ENCODE data around the gene UBXN10.

The UBXN10 gene

GRCh38 chr1:20147846-20148570 is 37.9 kb upstream of the UBXN10 start:
- Histone ChIP-seq H3K9me2 (replicated peaks; ENCODE audit: insufficient read depth, low read length) (no peaks in the 10 kb centered on the region), H3K4me3 (ENCODE audit: low read length) (no peak overlapping the region), H3K9me3 (replicated peaks; ENCODE audit: insufficient read depth, low read length) (no peaks in the 10 kb centered on the region), H3K36me3 (replicated peaks; ENCODE audit: insufficient read depth, low read length) (no peaks in the 10 kb centered on the region), H3K27me3 (replicated peaks; ENCODE audit: insufficient read depth, low read length) (peaks cover 25% of the 10 kb centered on the region), H3F3A (ENCODE audit: insufficient read depth, low read length) (no peaks in the 10 kb centered on the region), H3K4me1 (ENCODE audit: low read length) (no peaks in the 10 kb centered on the region), H3K79me2 (ENCODE audit: low read length) (no peaks in the 10 kb centered on the region), H3K27ac (ENCODE audit: low read length) (no peak overlapping the region), H2AFZ (ENCODE audit: low read length) (no peak overlapping the region), H3K9ac (ENCODE audit: low read length) (no peak overlapping the region), H4K20me1 (ENCODE audit: insufficient read depth, low read length) (no peaks in the 10 kb centered on the region), H3K4me2 (ENCODE audit: low read depth, low read length) (no peak overlapping the region)
- TF ChIP-seq, protein P1, sequence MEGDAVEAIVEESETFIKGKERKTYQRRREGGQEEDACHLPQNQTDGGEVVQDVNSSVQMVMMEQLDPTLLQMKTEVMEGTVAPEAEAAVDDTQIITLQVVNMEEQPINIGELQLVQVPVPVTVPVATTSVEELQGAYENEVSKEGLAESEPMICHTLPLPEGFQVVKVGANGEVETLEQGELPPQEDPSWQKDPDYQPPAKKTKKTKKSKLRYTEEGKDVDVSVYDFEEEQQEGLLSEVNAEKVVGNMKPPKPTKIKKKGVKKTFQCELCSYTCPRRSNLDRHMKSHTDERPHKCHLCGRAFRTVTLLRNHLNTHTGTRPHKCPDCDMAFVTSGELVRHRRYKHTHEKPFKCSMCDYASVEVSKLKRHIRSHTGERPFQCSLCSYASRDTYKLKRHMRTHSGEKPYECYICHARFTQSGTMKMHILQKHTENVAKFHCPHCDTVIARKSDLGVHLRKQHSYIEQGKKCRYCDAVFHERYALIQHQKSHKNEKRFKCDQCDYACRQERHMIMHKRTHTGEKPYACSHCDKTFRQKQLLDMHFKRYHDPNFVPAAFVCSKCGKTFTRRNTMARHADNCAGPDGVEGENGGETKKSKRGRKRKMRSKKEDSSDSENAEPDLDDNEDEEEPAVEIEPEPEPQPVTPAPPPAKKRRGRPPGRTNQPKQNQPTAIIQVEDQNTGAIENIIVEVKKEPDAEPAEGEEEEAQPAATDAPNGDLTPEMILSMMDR (IDR thresholded peaks at IDR 0.05; ENCODE audit: low read length) = no peak
- TF ChIP-seq EZH2phosphoT487 (IDR thresholded peaks at IDR 0.05; ENCODE audit: low read length) (no peak), EZH2 (optimal IDR thresholded peaks at IDR 0.05; ENCODE audit: low read depth, low read length) (no peak)
- DNase-seq = no peak

DNA sequence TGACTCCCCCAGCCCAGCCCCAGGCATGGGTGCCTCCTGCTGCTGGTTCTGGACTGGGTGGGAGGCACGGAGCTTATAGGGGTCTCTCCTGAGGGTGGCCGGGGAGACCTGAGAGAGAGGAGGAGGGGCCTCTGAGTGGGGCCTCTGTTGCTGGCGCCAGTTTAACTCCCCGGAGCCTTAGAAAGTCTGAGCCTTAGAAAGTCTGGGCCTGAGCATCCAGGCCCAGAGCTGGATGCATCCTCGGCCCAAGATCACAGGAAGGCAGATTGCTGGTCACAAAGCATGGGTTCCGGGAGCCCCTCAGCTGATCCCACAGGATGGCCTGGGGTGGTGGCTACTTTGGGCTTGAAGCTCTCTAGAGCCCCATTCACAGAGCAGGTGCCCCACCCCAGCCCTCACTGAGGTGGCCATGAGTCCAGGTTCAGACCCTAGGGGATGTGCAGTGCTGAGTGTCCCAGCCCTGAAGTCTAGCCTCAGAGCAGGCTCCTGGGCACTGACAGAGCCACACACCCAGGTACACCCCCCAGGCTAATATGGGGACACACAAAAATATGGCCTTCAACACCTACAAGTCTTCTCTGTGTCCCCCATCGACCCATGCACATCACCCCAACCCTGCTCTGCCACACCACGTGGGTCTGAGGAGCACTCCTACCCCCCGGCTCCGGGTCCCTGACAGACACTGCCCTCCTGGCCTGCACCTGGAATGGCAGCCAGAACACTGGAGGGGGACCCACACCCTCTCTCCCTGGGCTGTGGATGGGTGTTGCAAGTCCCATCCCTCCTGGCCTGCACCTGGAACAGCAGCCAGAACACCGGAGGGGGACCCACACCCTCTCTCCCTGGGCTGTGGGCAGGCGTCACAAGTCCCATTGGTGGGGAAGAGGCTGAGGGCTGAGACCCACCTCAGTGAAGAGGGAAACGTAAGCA is 37.1 kb upstream of the UBXN10 start:
- H3K9me2 ChIP-seq (replicated peaks; ENCODE audit: insufficient read depth, low read length) = no peaks in the 10 kb centered on the region
- TF ChIP-seq, protein P1 (IDR thresholded peaks at IDR 0.05; ENCODE audit: low read length) = no peak
- TF ChIP-seq EZH2phosphoT487 (IDR thresholded peaks at IDR 0.05; ENCODE audit: low read length) (no peak), EZH2 (optimal IDR thresholded peaks at IDR 0.05; ENCODE audit: low read depth, low read length) (no peak)
- H3K4me2 ChIP-seq (ENCODE audit: low read depth, low read length) = no peak overlapping the region
- H3K36me3 ChIP-seq (replicated peaks; ENCODE audit: insufficient read depth, low read length) = no peaks in the 10 kb centered on the region
- no peaks in the 10 kb centered on the region for H3K4me1 ChIP-seq (ENCODE audit: low read length)
- H3F3A ChIP-seq (ENCODE audit: insufficient read depth, low read length) = no peaks in the 10 kb centered on the region
- no peak overlapping the region for H3K9ac ChIP-seq (ENCODE audit: low read length)
- no peak overlapping the region for H3K4me3 ChIP-seq (ENCODE audit: low read length)
- H3K27me3 ChIP-seq (replicated peaks; ENCODE audit: insufficient read depth, low read length) = peaks cover 21% of the 10 kb centered on the region
- H3K27ac ChIP-seq (ENCODE audit: low read length) = no peak overlapping the region
- no peaks in the 10 kb centered on the region for H3K9me3 ChIP-seq (replicated peaks; ENCODE audit: insufficient read depth, low read length)
- H4K20me1 ChIP-seq (ENCODE audit: insufficient read depth, low read length) = no peaks in the 10 kb centered on the region
- DNase-seq = no peak
- no peaks in the 10 kb centered on the region for H3K79me2 ChIP-seq (ENCODE audit: low read length)
- no peak overlapping the region for H2AFZ ChIP-seq (ENCODE audit: low read length)

GRCh38 chr1:20149601-20150325 is 36.1 kb upstream of the UBXN10 start:
- no peak overlapping the region for H3K4me3 ChIP-seq (ENCODE audit: low read length)
- H3K9me3 ChIP-seq (replicated peaks; ENCODE audit: insufficient read depth, low read length) = no peaks in the 10 kb centered on the region
- H3K9ac ChIP-seq (ENCODE audit: low read length) = no peak overlapping the region
- H3K4me2 ChIP-seq (ENCODE audit: low read depth, low read length) = no peak overlapping the region
- H3F3A ChIP-seq (ENCODE audit: insufficient read depth, low read length) = no peaks in the 10 kb centered on the region
- H3K36me3 ChIP-seq (replicated peaks; ENCODE audit: insufficient read depth, low read length) = no peaks in the 10 kb centered on the region
- no peaks in the 10 kb centered on the region for H4K20me1 ChIP-seq (ENCODE audit: insufficient read depth, low read length)
- no peaks in the 10 kb centered on the region for H3K9me2 ChIP-seq (replicated peaks; ENCODE audit: insufficient read depth, low read length)
- DNase-seq = no peak
- peaks cover 21% of the 10 kb centered on the region for H3K27me3 ChIP-seq (replicated peaks; ENCODE audit: insufficient read depth, low read length)
- no peaks in the 10 kb centered on the region for H3K79me2 ChIP-seq (ENCODE audit: low read length)
- H3K27ac ChIP-seq (ENCODE audit: low read length) = no peak overlapping the region
- no peak overlapping the region for H2AFZ ChIP-seq (ENCODE audit: low read length)
- TF ChIP-seq EZH2phosphoT487 (IDR thresholded peaks at IDR 0.05; ENCODE audit: low read length) (no peak), EZH2 (optimal IDR thresholded peaks at IDR 0.05; ENCODE audit: low read depth, low read length) (no peak)
- TF ChIP-seq, protein P1 (IDR thresholded peaks at IDR 0.05; ENCODE audit: low read length) = no peak
- no peaks in the 10 kb centered on the region for H3K4me1 ChIP-seq (ENCODE audit: low read length)

All from MM.1S (cell line).